ENCODE results near the gene GPR27.

The GPR27 gene

DNA sequence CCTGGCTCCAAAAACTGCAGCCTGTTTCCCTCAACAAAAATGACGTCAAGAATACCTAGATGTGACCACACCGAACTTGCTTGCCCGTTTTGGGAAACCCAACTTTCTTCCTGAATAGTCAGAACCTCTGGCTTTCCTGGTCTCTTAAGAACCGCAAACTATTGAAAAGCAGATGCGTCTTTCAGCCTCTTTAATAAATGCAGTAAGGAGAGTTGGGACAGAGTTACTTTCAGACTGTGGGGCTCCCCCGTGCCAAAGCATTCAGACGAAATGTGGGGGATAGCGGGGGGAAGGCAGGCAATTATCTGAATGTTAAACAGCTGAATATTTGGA, 32.5 kb downstream of the GPR27 start:
- H3K4me3 ChIP-seq (ENCODE audit: low read depth, low read length), result no peak overlapping the region

DNA sequence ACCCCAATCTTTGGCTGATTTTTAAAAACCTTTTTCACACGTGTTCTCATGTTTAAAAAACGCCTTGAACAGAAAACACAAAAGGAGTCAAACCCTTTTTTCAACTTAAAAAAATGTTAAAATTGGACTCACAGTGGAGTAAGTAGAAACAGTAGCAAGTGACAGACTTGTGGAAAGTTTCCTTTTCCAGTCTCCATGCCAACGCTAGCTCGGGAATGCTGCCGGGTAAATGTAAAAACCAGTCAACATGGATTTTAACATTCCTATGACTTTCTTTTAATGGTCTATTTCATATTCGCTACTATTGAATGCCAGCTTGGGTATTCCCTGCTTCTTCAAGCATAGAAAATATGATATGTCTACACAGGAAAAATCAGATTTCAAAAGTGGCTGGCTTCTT, 32.9 kb downstream of the GPR27 start:
- no peak overlapping the region for H3K4me3 ChIP-seq (ENCODE audit: low read depth, low read length)

More for the DNA sequence above, 32.5 kb downstream of the GPR27 start:
- H3K36me3 ChIP-seq, result no peaks in the 10 kb centered on the region
- no peaks in the 10 kb centered on the region for H3K9me3 ChIP-seq (ENCODE audit: severe bottlenecking)
- TF ChIP-seq, protein P1, sequence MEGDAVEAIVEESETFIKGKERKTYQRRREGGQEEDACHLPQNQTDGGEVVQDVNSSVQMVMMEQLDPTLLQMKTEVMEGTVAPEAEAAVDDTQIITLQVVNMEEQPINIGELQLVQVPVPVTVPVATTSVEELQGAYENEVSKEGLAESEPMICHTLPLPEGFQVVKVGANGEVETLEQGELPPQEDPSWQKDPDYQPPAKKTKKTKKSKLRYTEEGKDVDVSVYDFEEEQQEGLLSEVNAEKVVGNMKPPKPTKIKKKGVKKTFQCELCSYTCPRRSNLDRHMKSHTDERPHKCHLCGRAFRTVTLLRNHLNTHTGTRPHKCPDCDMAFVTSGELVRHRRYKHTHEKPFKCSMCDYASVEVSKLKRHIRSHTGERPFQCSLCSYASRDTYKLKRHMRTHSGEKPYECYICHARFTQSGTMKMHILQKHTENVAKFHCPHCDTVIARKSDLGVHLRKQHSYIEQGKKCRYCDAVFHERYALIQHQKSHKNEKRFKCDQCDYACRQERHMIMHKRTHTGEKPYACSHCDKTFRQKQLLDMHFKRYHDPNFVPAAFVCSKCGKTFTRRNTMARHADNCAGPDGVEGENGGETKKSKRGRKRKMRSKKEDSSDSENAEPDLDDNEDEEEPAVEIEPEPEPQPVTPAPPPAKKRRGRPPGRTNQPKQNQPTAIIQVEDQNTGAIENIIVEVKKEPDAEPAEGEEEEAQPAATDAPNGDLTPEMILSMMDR (IDR thresholded peaks at IDR 0.05; ENCODE audit: low read depth, low read length), result no peak
- H3K27me3 ChIP-seq (ENCODE audit: insufficient read depth, low read depth, severe bottlenecking), result peaks cover 20% of the 10 kb centered on the region
- H3K27ac ChIP-seq, result no peak overlapping the region
- no peak for DNase-seq

DNA sequence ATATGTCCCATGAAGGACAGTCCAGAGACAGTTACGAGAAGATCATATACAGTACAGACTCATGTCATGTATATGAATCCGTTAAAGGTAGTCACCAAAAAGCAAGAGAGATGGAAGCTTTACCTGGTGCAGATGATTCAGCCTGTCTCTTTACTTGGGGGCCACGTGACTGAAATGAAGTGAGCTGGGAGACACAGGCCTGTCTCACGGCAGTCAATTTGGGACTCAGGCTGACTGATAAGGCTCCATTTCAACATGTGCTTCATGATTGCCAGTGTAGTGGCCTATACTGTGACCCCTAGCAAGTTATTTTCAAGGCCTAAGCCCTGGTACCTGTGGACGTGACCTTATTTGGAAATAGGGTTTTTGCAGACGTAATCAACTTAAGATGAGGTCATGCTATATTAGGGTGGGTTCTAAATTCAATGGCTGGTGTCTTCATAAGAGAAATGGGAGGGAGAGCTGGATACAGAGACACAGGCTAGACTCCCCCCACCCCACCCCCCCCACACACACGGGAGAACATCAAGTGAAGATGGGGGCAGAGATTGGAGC, 34.3 kb downstream of the GPR27 start:
- no peak overlapping the region for H3K27ac ChIP-seq
- no peak overlapping the region for H3K4me3 ChIP-seq (ENCODE audit: low read depth, low read length)
- H3K36me3 ChIP-seq, result no peaks in the 10 kb centered on the region
- peaks cover 20% of the 10 kb centered on the region for H3K27me3 ChIP-seq (ENCODE audit: insufficient read depth, low read depth, severe bottlenecking)
- TF ChIP-seq, protein P1 (IDR thresholded peaks at IDR 0.05; ENCODE audit: low read depth, low read length), result no peak
- H3K9me3 ChIP-seq (ENCODE audit: severe bottlenecking), result no peaks in the 10 kb centered on the region
- no peak for DNase-seq

More for the DNA sequence above, 32.9 kb downstream of the GPR27 start:
- Histone ChIP-seq H3K36me3 (no peaks in the 10 kb centered on the region), H3K9me3 (ENCODE audit: severe bottlenecking) (no peaks in the 10 kb centered on the region), H3K27me3 (ENCODE audit: insufficient read depth, low read depth, severe bottlenecking) (peaks cover 20% of the 10 kb centered on the region), H3K27ac (no peak overlapping the region)
- DNase-seq, result no peak
- TF ChIP-seq, protein P1 (IDR thresholded peaks at IDR 0.05; ENCODE audit: low read depth, low read length), result no peak

DNA sequence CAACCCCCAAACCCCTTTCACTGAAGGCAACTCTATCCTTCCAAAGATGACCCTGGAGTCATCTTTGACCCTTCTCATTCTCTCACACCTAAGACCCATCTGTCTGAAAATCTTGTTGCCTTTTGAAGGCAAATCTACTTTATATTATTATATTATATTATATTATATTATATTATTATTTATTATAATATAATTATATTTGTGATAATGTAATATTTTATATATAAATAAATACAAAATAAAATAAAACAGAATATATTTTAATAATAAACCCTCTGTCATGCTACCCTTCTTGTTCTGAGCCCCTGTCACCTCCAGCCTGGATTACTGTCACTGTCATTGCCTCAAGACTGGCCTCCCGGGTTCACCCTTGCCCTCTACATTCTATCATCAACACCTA, 36.3 kb downstream of the GPR27 start:
- TF ChIP-seq, protein P1 (IDR thresholded peaks at IDR 0.05; ENCODE audit: low read depth, low read length), result no peak
- Histone ChIP-seq H3K9me3 (ENCODE audit: severe bottlenecking) (no peaks in the 10 kb centered on the region), H3K27me3 (ENCODE audit: insufficient read depth, low read depth, severe bottlenecking) (peaks cover 10% of the 10 kb centered on the region), H3K4me3 (ENCODE audit: low read depth, low read length) (no peak overlapping the region), H3K27ac (no peak overlapping the region), H3K36me3 (no peaks in the 10 kb centered on the region)
- no peak for DNase-seq

DNA sequence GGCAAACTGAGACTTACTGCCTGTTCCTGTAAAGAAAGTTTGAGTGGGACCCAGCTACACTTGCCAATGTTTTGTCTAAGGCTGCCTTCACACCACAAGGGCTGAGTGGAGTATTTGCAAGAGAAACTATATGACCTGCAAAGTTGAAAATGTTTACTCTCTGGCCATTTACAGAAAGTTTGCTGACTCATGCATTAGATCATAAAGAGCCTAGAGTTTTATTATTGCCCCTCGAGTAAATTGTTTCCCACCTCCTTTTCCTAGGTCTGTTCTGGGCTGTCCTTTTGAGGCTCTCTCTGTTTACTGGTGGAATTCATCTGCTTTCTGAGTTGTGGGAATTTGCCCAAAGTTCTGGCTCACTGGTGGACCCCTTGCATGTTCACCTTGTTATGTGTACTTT, 38.0 kb downstream of the GPR27 start:
- TF ChIP-seq, protein P1 (IDR thresholded peaks at IDR 0.05; ENCODE audit: low read depth, low read length), result no peak
- Histone ChIP-seq H3K36me3 (no peaks in the 10 kb centered on the region), H3K4me3 (ENCODE audit: low read depth, low read length) (no peak overlapping the region), H3K9me3 (ENCODE audit: severe bottlenecking) (no peaks in the 10 kb centered on the region), H3K27me3 (ENCODE audit: insufficient read depth, low read depth, severe bottlenecking) (no peaks in the 10 kb centered on the region), H3K27ac (no peak overlapping the region)
- no peak for DNase-seq

DNA sequence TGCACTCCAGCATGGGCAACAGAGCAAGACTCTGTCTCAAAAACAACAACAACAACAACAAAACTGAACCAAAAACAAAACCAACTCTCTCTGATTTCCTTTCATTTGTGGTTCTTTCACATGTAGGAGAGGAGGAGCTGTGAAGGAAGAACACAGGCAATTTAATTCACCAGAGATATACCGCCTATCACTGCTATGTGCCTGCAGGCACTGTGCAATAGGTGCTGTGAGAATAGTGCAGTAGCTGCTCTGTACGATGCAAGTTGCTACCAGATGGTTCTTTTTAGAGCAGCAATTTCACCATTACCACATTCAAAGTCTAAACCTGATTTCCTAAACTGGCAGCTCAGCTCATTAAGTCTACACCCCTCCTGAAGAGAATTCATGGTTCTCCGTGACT, 42.6 kb downstream of the GPR27 start:
- Histone ChIP-seq H3K9me3 (ENCODE audit: severe bottlenecking) (no peaks in the 10 kb centered on the region), H3K4me3 (ENCODE audit: low read depth, low read length) (no peak overlapping the region), H3K27me3 (ENCODE audit: insufficient read depth, low read depth, severe bottlenecking) (no peaks in the 10 kb centered on the region), H3K27ac (no peak overlapping the region), H3K36me3 (no peaks in the 10 kb centered on the region)
- TF ChIP-seq, protein P1 (IDR thresholded peaks at IDR 0.05; ENCODE audit: low read depth, low read length), result no peak
- no peak for DNase-seq
